HepG2 (cell line): ENCODE measurements around the gene NINJ2. TPM values are rescaled to one million over a fixed set of nuclear protein-coding genes. Genes with fewer than 3 reads are reported as not detected.

Experiments
- ELF4 ChIP-seq: sonication (generic); formaldehyde crosslinking; IDR thresholded peaks from 2 replicates; pipeline ENCODE4 v1.5.0; 2020; ENCODE audit warnings: missing genetic modification reagents, mild to moderate bottlenecking, moderate library complexity, borderline replicate concordance
- HNF1B ChIP-seq: sonication (generic); formaldehyde crosslinking; IDR thresholded peaks from 2 replicates; pipeline ENCODE4 v1.5.1; 2020; ENCODE audit warnings: mild to moderate bottlenecking, moderate library complexity, missing genetic modification reagents
- MXI1 ChIP-seq: IDR thresholded peaks from 3 replicates; pipeline ENCODE4 v1.6.1; 2012; ENCODE audit warnings: low read depth, low read length, inconsistent platforms, borderline replicate concordance
- NFYC ChIP-seq: IDR thresholded peaks from 2 replicates; pipeline ENCODE4 v1.6.1; 2016; ENCODE audit warnings: missing genetic modification reagents, missing compliant biosample characterization
- NR3C1 ChIP-seq: sonication (generic); formaldehyde crosslinking; IDR thresholded peaks from 2 replicates; pipeline ENCODE4 v1.4.0; 2020; ENCODE audit warnings: missing genetic modification reagents
- RXRB ChIP-seq: IDR thresholded peaks from 2 replicates; pipeline ENCODE4 v1.6.1; 2016; ENCODE audit warnings: borderline replicate concordance, missing genetic modification reagents, missing compliant biosample characterization
- TCF7L2 ChIP-seq: IDR thresholded peaks from 2 replicates; pipeline ENCODE4 v1.6.1; 2011; ENCODE audit warnings: mild to moderate bottlenecking, low read depth, low read length, moderate library complexity
- ZNF12 ChIP-seq: sonication (generic); formaldehyde crosslinking; IDR thresholded peaks from 2 replicates; pipeline ENCODE4 v1.5.0; 2020; ENCODE audit warnings: missing genetic modification reagents
- ZNF275 ChIP-seq: sonication (generic); formaldehyde crosslinking; IDR thresholded peaks from 2 replicates; pipeline ENCODE4 v1.8.0; 2022; ENCODE audit warnings: missing genetic modification reagents, mild to moderate bottlenecking, inconsistent platforms, borderline replicate concordance
- ZNF280B ChIP-seq: sonication (generic); formaldehyde crosslinking; IDR thresholded peaks from 2 replicates; pipeline ENCODE4 v1.5.0; 2020; ENCODE audit warnings: missing genetic modification reagents, mild to moderate bottlenecking, borderline replicate concordance
- ZNF280D ChIP-seq: sonication (generic); formaldehyde crosslinking; IDR thresholded peaks from 2 replicates; pipeline ENCODE4 v1.5.1; 2020; ENCODE audit warnings: mild to moderate bottlenecking, missing genetic modification reagents
- ZNF326 ChIP-seq: sonication (generic); formaldehyde crosslinking; IDR thresholded peaks from 2 replicates; pipeline ENCODE4 v1.4.0; 2020; ENCODE audit warnings: missing genetic modification reagents, borderline replicate concordance
- ZNF383 ChIP-seq: sonication (generic); formaldehyde crosslinking; IDR thresholded peaks from 2 replicates; pipeline ENCODE4 v1.4.0; 2020; ENCODE audit warnings: missing genetic modification reagents, mild to moderate bottlenecking, borderline replicate concordance
- ZNF687 ChIP-seq: sonication (generic); formaldehyde crosslinking; IDR thresholded peaks from 2 replicates; pipeline ENCODE4 v1.5.1; 2020; ENCODE audit warnings: mild to moderate bottlenecking, missing genetic modification reagents, moderate library complexity
- ZNF781 ChIP-seq: sonication (generic); formaldehyde crosslinking; IDR thresholded peaks from 2 replicates; pipeline ENCODE4 v1.5.1; 2020; ENCODE audit warnings: borderline replicate concordance, mild to moderate bottlenecking, missing genetic modification reagents; ENCODE audit errors: not compliant biosample characterization
- ZNF839 ChIP-seq: sonication (generic); formaldehyde crosslinking; IDR thresholded peaks from 2 replicates; pipeline ENCODE4 v1.4.0; 2020; ENCODE audit warnings: missing genetic modification reagents, mild to moderate bottlenecking, borderline replicate concordance
- polyA plus RNA-seq, 8 experiments: library from polyadenylated mRNA; depleted of rRNA in 3 of 8; stranded (reverse) in 7 of 8; unstranded in 1 of 8; fragments of >200 nt; fragmentation: Illumina TruSeq in 4 of 8; extraction: Trizol in 4 of 8; gene quantifications; 2 replicates each; pipeline versions ENCODE4 v1.2.1 to v1.2.3, GENCODE V29; 2011 to 2016; ENCODE audit warnings: low read depth in 4 of 8, missing spikeins in 1 of 8, mixed read lengths in 1 of 8; ENCODE audit not compliant: insufficient read depth in 1 of 8
- total RNA-seq, 5 experiments: library from RNA; depleted of rRNA; stranded (reverse); fragments of >200 nt; fragmentation: Illumina TruSeq; extraction: Trizol; gene quantifications; 2 replicates each; pipeline ENCODE4 v1.2.3, GENCODE V29; 2016; ENCODE audit warnings: low read depth in 1 of 5

NINJ2 gene
- total and polyA plus RNA-seq, 2 of the 13 experiments (the other 11 are each of a cell fraction or from before 2014, with no cell fraction given) = 0.62 to 3.8 TPM

- TF ChIP-seq ELF4 (CRISPR knock-in tag) (no peak), MXI1 (peak; percentile 69; the same call in 1 of the 3 replicates), NR3C1 (CRISPR knock-in tag) (no peak), ZNF326 (CRISPR knock-in tag) (no peak), ZNF275 (CRISPR knock-in tag) (no peak), ZNF839 (CRISPR knock-in tag) (no peak), RXRB (CRISPR knock-in tag) (peak; percentile 84), ZNF12 (CRISPR knock-in tag) (no peak), ZNF781 (CRISPR knock-in tag) (no peak), HNF1B (CRISPR knock-in tag) (peak; percentile 93), ZNF383 (CRISPR knock-in tag) (no peak), ZNF280D (peak; percentile 78; the same call in 1 of the 2 replicates), ZNF280B (CRISPR knock-in tag) (peak; percentile 76; the same call in 1 of the 2 replicates), NFYC (CRISPR knock-in tag) (peak; percentile 16; the same call in 1 of the 2 replicates), TCF7L2 (no peak), ZNF687 (CRISPR knock-in tag) (peak; percentile 100)
Observed at GRCh38 chr12:583251-583869, 79.9 kb downstream of the NINJ2 start (continued).
